Type B pancreatic cell (in vitro differentiated cells): Measurements from ENCODE around the gene DISP1. TPM values are rescaled to one million over a fixed set of nuclear protein-coding genes. Genes with fewer than 3 reads are reported as not detected.

ENCODE experiments used
- DNase-seq: peaks from one replicate; pipeline ENCODE4 v3.0.0; 2021; ENCODE audit warnings: mixed read lengths; ENCODE audit not compliant: unreplicated experiment; ENCODE audit errors: extremely low spot score
- H3K27ac Mint-ChIP-seq: 2 replicates; pipeline ENCODE4 v1.8.0; 2021; ENCODE audit warnings: mild to moderate bottlenecking, mixed read lengths
- H3K27me3 Mint-ChIP-seq: 2 replicates; pipeline ENCODE4 v1.8.0; 2021; ENCODE audit warnings: mixed read lengths
- H3K36me3 Mint-ChIP-seq: 2 replicates; pipeline ENCODE4 v1.8.0; 2021; ENCODE audit warnings: mixed read lengths
- H3K4me1 Mint-ChIP-seq: one replicate; pipeline ENCODE4 v1.8.0; 2021; ENCODE audit warnings: mixed read lengths; ENCODE audit not compliant: unreplicated experiment
- H3K4me3 Mint-ChIP-seq: 2 replicates; pipeline ENCODE4 v1.8.0; 2021; ENCODE audit warnings: mild to moderate bottlenecking, mixed read lengths
- H3K9me3 Mint-ChIP-seq: 2 replicates; pipeline ENCODE4 v1.8.0; 2021; ENCODE audit warnings: mixed read lengths
- total RNA-seq: library from RNA; stranded (reverse); gene quantifications from 2 replicates; pipeline ENCODE4 v1.2.1, GENCODE V29; 2021; ENCODE audit warnings: low replicate concordance
- TF ChIP-seq, protein P1 (sequence below): fragments of 200-600 bp; sonication (generic); conservative IDR thresholded peaks from 2 replicates; pipeline ENCODE4 v1.5.0; 2021; ENCODE audit warnings: antibody characterized with exemption, mild to moderate bottlenecking

DISP1 gene
- total RNA-seq, 1 donor from 2014 or later = 15.8 TPM

DNA sequence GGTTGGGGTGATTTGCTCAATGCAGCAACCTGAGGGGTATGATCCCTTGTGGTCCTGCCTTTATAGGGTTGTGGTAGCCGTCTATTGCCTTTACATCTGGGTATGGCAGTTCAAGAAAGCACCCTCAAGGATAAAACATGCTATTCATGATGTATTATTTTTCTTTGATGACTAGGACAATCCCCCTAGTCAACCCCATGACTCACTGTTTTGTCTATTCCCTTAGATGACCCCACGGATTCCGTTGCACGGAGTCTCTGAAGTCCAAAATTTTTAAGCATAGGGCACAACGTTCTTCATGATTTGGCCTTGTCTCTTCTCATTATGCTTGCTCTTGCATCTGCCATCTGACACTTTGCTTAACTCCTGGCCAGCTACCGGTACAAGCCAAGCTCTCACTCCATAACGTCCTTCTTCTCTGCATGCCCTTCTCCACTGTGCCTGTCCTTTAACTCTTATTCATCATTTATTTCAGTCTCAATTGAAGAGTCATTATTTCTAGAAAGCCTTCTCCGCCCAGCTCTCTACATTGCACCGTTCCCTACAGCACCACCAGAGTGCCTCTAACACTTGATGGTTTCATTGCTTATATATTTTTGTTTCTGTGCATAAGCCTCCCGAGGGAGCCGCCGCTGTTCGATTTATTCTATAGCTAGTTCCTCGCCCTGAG, 838 bp upstream of the DISP1 start:
- Mint-ChIP-seq H3K9me3 (no peaks in the 10 kb centered on the region), H3K4me3 (peak overlapping the region; percentile 93), H3K36me3 (no peaks in the 10 kb centered on the region), H3K27ac (peak overlapping the region; percentile 73), H3K27me3 (no peaks in the 10 kb centered on the region), H3K4me1 (peaks cover 27% of the 10 kb centered on the region)
- no peak for DNase-seq
- TF ChIP-seq, protein P1, sequence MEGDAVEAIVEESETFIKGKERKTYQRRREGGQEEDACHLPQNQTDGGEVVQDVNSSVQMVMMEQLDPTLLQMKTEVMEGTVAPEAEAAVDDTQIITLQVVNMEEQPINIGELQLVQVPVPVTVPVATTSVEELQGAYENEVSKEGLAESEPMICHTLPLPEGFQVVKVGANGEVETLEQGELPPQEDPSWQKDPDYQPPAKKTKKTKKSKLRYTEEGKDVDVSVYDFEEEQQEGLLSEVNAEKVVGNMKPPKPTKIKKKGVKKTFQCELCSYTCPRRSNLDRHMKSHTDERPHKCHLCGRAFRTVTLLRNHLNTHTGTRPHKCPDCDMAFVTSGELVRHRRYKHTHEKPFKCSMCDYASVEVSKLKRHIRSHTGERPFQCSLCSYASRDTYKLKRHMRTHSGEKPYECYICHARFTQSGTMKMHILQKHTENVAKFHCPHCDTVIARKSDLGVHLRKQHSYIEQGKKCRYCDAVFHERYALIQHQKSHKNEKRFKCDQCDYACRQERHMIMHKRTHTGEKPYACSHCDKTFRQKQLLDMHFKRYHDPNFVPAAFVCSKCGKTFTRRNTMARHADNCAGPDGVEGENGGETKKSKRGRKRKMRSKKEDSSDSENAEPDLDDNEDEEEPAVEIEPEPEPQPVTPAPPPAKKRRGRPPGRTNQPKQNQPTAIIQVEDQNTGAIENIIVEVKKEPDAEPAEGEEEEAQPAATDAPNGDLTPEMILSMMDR = no peak

DNA sequence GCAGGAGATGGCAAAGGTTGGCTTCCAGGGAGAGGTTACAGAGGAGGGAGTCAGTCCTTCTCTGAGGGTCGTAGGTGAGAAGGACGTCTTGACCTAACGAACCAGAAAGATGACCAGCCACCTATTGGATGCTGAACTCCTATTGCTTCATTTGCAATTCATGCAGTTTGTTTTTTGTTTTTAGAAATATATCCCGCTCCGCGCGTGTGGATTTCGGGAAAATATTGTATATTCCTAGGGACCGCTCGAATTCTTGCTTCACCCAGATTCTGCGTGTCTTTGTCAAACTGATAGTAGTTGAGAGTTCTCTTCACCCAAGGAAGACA, 564 bp downstream of the DISP1 start:
- H3K27ac Mint-ChIP-seq = peak overlapping the region; percentile 74

DNA sequence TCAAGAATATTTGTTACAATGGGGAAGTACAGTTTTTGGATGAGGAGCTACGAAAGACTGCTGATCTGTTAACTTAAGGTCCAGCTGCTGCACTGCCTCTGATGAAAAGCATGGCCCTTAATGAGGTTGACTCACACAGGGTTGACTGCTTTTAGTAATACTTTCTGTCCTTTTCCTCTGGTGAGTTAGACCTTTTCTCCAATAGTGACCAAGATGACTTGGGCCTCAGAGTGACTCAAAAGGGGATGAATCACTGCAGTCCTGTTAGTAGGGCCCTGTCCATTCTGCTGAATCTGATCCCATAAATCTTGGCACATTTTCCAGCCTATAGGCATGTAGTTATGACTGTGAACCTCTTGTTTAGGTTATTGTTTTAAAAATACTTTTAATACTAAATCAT, 2.7 kb downstream of the DISP1 start:
- H3K9me3 Mint-ChIP-seq = no peaks in the 10 kb centered on the region
- DNase-seq = no peak
- peaks cover 3% of the 10 kb centered on the region for H3K36me3 Mint-ChIP-seq
- H3K27me3 Mint-ChIP-seq = no peaks in the 10 kb centered on the region
- TF ChIP-seq, protein P1 = no peak
- H3K27ac Mint-ChIP-seq = no peak overlapping the region
- peaks cover 32% of the 10 kb centered on the region for H3K4me1 Mint-ChIP-seq
- peak overlapping the region; percentile 68 for H3K4me3 Mint-ChIP-seq

More for the DNA sequence above, 564 bp downstream of the DISP1 start:
- no peaks in the 10 kb centered on the region for H3K27me3 Mint-ChIP-seq
- TF ChIP-seq, protein P1 = no peak
- DNase-seq = no peak
- no peaks in the 10 kb centered on the region for H3K9me3 Mint-ChIP-seq
- peaks cover 27% of the 10 kb centered on the region for H3K4me1 Mint-ChIP-seq
- H3K4me3 Mint-ChIP-seq = peak overlapping the region; percentile 93
- H3K36me3 Mint-ChIP-seq = no peaks in the 10 kb centered on the region

DNA sequence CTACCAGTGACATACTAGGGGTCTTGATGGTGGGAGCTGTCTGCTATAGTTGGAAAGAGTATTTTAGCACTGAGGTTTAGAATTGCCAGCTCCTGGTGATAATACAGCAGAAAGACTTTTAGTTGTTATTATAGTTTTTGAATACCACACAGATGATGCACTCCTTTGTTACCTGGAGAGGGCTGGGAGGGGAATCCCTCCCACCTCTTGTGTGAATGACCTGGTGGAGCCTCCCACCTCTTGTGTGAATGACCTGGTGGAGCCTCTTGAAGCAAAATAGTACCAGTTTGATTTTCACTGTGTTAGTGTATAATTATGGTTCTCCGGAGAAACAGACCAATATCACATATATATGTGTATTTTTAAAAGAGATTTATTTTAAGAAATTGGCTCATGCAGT, 3.3 kb downstream of the DISP1 start:
- TF ChIP-seq, protein P1 = no peak
- DNase-seq = no peak
- Mint-ChIP-seq H3K9me3 (no peaks in the 10 kb centered on the region), H3K4me3 (no peak overlapping the region), H3K27me3 (no peaks in the 10 kb centered on the region), H3K27ac (no peak overlapping the region), H3K4me1 (peaks cover 39% of the 10 kb centered on the region), H3K36me3 (peaks cover 3% of the 10 kb centered on the region)

DNA sequence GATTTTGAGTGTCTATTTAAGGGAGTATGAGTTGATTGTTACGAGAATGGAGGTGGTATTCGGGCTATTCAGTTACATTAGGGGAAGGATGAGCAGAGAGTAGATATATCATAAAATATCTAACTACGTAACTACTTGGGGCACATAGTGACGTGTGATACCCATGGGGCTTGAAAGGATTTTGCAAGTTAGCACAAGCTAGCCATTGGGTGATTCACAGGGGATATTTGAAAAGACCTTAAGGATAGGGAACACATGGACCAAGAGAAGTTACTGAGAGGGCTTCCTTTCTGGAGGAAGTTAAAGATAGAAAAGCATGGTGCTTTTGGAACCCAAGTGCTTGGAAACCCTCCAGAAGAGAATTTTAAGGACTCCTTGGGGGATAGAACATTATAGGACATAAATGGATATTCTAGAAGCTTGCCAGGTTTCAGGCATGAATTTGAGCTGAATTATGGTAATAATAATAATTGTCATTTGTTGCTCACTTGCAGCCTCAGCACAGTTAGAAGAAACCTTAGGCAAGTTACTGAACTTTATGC, 5.4 kb downstream of the DISP1 start:
- Mint-ChIP-seq H3K27me3 (no peaks in the 10 kb centered on the region), H3K9me3 (no peaks in the 10 kb centered on the region), H3K36me3 (peaks cover 3% of the 10 kb centered on the region), H3K27ac (no peak overlapping the region), H3K4me3 (no peak overlapping the region), H3K4me1 (peaks cover 43% of the 10 kb centered on the region)
- no peak for DNase-seq
- TF ChIP-seq, protein P1 = no peak
